Suprapubic skin (tissue), 4 donors: ENCODE data around the gene RING1.

Source experiments
- CTCF ChIP-seq, 2 donors: fragments of 200-600 bp in 1 of 2; fragments of 450-650 bp in 1 of 2; sonication (generic) in 1 of 2; IDR thresholded peaks; one replicate each; pipeline ENCODE4 v1.5.1; 2016 to 2019; ENCODE audit warnings: antibody characterized with exemption in 2 of 2, mild to moderate bottlenecking in 1 of 2, moderate library complexity in 1 of 2
- POLR2A ChIP-seq, 2 donors: fragments of 450-650 bp; IDR thresholded peaks; one replicate each; pipeline ENCODE4 v1.6.1; 2017; ENCODE audit warnings: antibody characterized with exemption in 2 of 2, mild to moderate bottlenecking in 2 of 2, moderate library complexity in 2 of 2
- POLR2AphosphoS5 ChIP-seq, 3 donors: sonication (generic); formaldehyde crosslinking; IDR thresholded peaks; one replicate each; pipeline ENCODE4 v1.6.1; 2017; ENCODE audit warnings: antibody characterized with exemption in 3 of 3

GRCh38 chr6:33174784-33175183 is 33.5 kb upstream of the RING1 start:
- TF ChIP-seq POLR2AphosphoS5 (IDR thresholded peaks at IDR 0.05) = no peak
- no peak for TF ChIP-seq CTCF (IDR thresholded peaks at IDR 0.05)
- TF ChIP-seq POLR2A (IDR thresholded peaks at IDR 0.05) = no peak
